ENCODE results near the gene ANXA5.

DNA sequence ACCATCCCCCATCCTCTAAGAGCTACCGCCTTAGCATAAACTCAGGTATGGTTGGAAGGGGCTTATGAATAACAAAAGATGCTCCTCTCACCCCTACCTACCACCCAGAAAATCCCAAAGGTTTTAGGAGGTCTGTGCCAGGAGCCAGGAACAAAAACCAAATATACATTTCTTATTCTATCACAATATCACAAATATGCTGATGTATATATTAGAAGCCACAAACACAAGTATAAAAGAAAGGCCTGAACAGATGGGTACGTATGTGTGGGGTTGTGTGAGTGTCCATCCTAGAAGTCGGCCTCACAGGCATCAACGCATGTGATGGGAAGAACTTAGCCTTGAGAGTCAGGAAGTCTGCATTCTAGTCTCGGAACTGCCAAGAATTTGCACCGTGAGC, 8.7 kb upstream of the ANXA5 start:
- no peak for TF ChIP-seq ZNF274 (IDR thresholded peaks at IDR 0.05; ENCODE audit: low read depth, low read length)
- TF ChIP-seq YY1 (IDR thresholded peaks at IDR 0.05; ENCODE audit: insufficient read depth, insufficient read length) = no peak
- TF ChIP-seq SUZ12 (IDR thresholded peaks at IDR 0.05; ENCODE audit: extremely low read depth, insufficient read depth, insufficient read length) = no peak
